Psoas muscle (tissue), 8 donors: ENCODE data around the gene CD300LB. TPM values are rescaled to one million over a fixed set of nuclear protein-coding genes. Genes with fewer than 3 reads are reported as not detected.
"Not testable (repeated sequence)": the region's sequence is repeated elsewhere in the genome, so short reads cannot be mapped to it uniquely, and the experiment has no call there.

Source experiments
- ATAC-seq, 4 donors: fragments of 200-7000 bp; cut with Tn5 transposase; one replicate each; pipeline ENCODE4 v1.9.1; 2020; ENCODE audit warnings: moderate library complexity in 3 of 4, mild to moderate bottlenecking in 2 of 4
- DNase-seq, 2 donors: peaks; one replicate each; pipeline ENCODE4 v3.0.0-alpha.2; 2020
- H3K27ac ChIP-seq: fragments of 200-600 bp; one replicate; pipeline ENCODE4 v1.8.0; 2022
- H3K27me3 ChIP-seq, 3 donors: fragments of 200-600 bp in 1 of 3; one replicate each; pipeline versions ENCODE4 v1.6.1 to v1.8.0; 2013 to 2022; ENCODE audit warnings: low read length in 2 of 3, mild to moderate bottlenecking in 2 of 3, moderate library complexity in 1 of 3; ENCODE audit not compliant: insufficient read depth in 3 of 3
- H3K36me3 ChIP-seq, 2 donors: fragments of 200-600 bp in 1 of 2; one replicate each; pipeline versions ENCODE4 v1.6.1 to v1.8.0; 2013 to 2022; ENCODE audit warnings: low read depth in 1 of 2, mild to moderate bottlenecking in 1 of 2, moderate library complexity in 1 of 2; ENCODE audit not compliant: insufficient read depth in 1 of 2
- H3K4me1 ChIP-seq: fragments of 200-600 bp; one replicate; pipeline ENCODE4 v1.8.0; 2022
- H3K4me3 ChIP-seq: fragments of 200-600 bp; one replicate; pipeline ENCODE4 v1.8.0; 2022; ENCODE audit warnings: mild to moderate bottlenecking
- H3K9me3 ChIP-seq: fragments of 200-600 bp; one replicate; pipeline ENCODE4 v1.8.0; 2022
- CTCF ChIP-seq: fragments of 200-600 bp; IDR thresholded peaks from one replicate; pipeline ENCODE4 v1.8.0; 2022; ENCODE audit warnings: antibody characterized with exemption
- WGBS, 3 donors: extraction: QIAGEN DNeasy Blood & Tissue Kit; methylation state at CpG; one replicate each; pipeline versions ENCODE4 v1.1.6 to v1.1.7; 2013; 5-methylcytosine and 5-hydroxymethylcytosine counted together
- intact Hi-C, 2 donors: fragments of 100-400 bp; cut with DNase I; formaldehyde crosslinking; loops; one replicate each; pipeline versions ENCODE4 v1.11.0 to v1.14.2; 2022
- long read RNA-seq, 2 donors: library from polyadenylated mRNA; unstranded; transcript quantifications; one replicate each; pipeline ENCODE4 v2.0.0, GENCODE V29; 2021
- polyA plus RNA-seq, 3 donors: library from polyadenylated mRNA; stranded (reverse); fragments of 200-250 nt; gene quantifications; one replicate each; pipeline ENCODE4 v1.2.3, GENCODE V29; 2013
- total RNA-seq, 4 donors: library from RNA; stranded (reverse); fragmentation: NEBNext Ultra II Directional in 2 of 4; extraction: Animal tissue kit (Norgen Biotek cat#: 25700) in 2 of 4; gene quantifications; one replicate each; pipeline versions ENCODE4 v1.2.1 to v1.2.4, GENCODE V29; 2021 to 2023
- donor health status: healthy with polysubstance abuse.
- donor health status: DM: no; HTN: no; CAD: no; lungs with moderate emphysema.
- donor health status: Bipolar disorder and iron deficiency.
- donor health status: healthy.
- donor health status: DM: yes; HTN: yes; CAD: no.
- donor health status: DM: no; HTN: no; CAD: no.
- donor health status: DM: no; HTN: no; CAD: no.
- donor health status: DM: yes; HTN: yes; CAD: no.

Gene CD300LB
- total RNA-seq (under 1 TPM in 2 of 4 donors, not detected in 2; 0.11 to 0.15 TPM), polyA plus RNA-seq (under 1 TPM in 2 of 3 donors, not detected in 1; 0.01 to 0.05 TPM)
- long read RNA-seq, donor 1, result 0 reads
- long read RNA-seq, donor 2, result 0 reads

GRCh38 chr17:74531231-74531761, at the start of gene CD300LB:
CD300LB (minus strand) TSS chr17:74531475; CDS start chr17:74531350, 125 bp downstream.
- DNase-seq, result no peak

GRCh38 chr17:74579900-74580299, 48.6 kb upstream of the CD300LB start:
- 49 to 68% (median 62%) methylated on average over 6 to 7 of the region's 7 CpGs for WGBS, 3 donors
- no peaks in the 10 kb centered on the region for H3K36me3 ChIP-seq
- H3K27me3 ChIP-seq, result peaks cover 0 to 7% (median 0%) of the 10 kb centered on the region in 3 donors
- no peaks in the 10 kb centered on the region for H3K9me3 ChIP-seq
- TF ChIP-seq CTCF, result no peak
- no peak overlapping the region for H3K27ac ChIP-seq
- H3K4me3 ChIP-seq, result no peak overlapping the region
- DNase-seq, result no peak
- H3K4me1 ChIP-seq, result no peaks in the 10 kb centered on the region
- intact Hi-C loops, result no loop called here
- no peak for ATAC-seq

More at GRCh38 chr17:74531231-74531761, at the start of gene CD300LB:
- H3K36me3 ChIP-seq, result no peaks in the 10 kb centered on the region
- no peak for TF ChIP-seq CTCF
- intact Hi-C loops, result no loop called here
- no peak for ATAC-seq
- no peaks in the 10 kb centered on the region for H3K27me3 ChIP-seq
- H3K4me3 ChIP-seq, result no peak within 1 kb of the TSS
- no peaks in the 10 kb centered on the region for H3K9me3 ChIP-seq
- no peaks in the 10 kb centered on the region for H3K4me1 ChIP-seq
- 73 to 82% (median 79%) methylated on average over 10 of the region's 10 CpGs for WGBS, 3 donors
- H3K27ac ChIP-seq, result no peak within 1 kb of the TSS

- 63 to 73% (median 73%) methylated on average over 9 of the region's 9 CpGs for WGBS, 3 donors
- H3K4me3 ChIP-seq, result no peak overlapping the region
Observed at GRCh38 chr17:74578979-74579378, 47.7 kb upstream of the CD300LB start.

GRCh38 chr17:74574489-74575142, 43.3 kb upstream of the CD300LB start:
- Histone ChIP-seq H3K4me3 (no peak overlapping the region), H3K27me3 (peaks cover 0 to 7% (median 0%) of the 10 kb centered on the region in 3 donors), H3K9me3 (no peaks in the 10 kb centered on the region), H3K36me3 (no peaks in the 10 kb centered on the region), H3K27ac (no peak overlapping the region), H3K4me1 (no peaks in the 10 kb centered on the region)
- DNase-seq, result no peak
- 37 to 44% (median 38%) methylated on average over 5 of the region's 5 CpGs for WGBS, 3 donors
- no peak for ATAC-seq
- intact Hi-C loops, result no loop called here
- TF ChIP-seq CTCF, result no peak

More at GRCh38 chr17:74578979-74579378, 47.7 kb upstream of the CD300LB start:
- H3K9me3 ChIP-seq, result no peaks in the 10 kb centered on the region
- ATAC-seq (no peak), DNase-seq (no peak)
- no peaks in the 10 kb centered on the region for H3K36me3 ChIP-seq
- intact Hi-C loops, result no loop called here
- no peaks in the 10 kb centered on the region for H3K4me1 ChIP-seq
- TF ChIP-seq CTCF, result no peak
- H3K27ac ChIP-seq, result no peak overlapping the region
- peaks cover 0 to 7% (median 0%) of the 10 kb centered on the region in 3 donors for H3K27me3 ChIP-seq

- H3K36me3 ChIP-seq, H3K9me3 ChIP-seq, H3K27me3 ChIP-seq, ATAC-seq, H3K4me3 ChIP-seq, H3K4me1 ChIP-seq, H3K27ac ChIP-seq, DNase-seq, intact Hi-C loops: not testable (repeated sequence)
Observed at GRCh38 chr17:74573635-74574034, 42.4 kb upstream of the CD300LB start.
